HepG2 (cell line): Measurements from ENCODE around the gene SPINK5. TPM values are rescaled to one million over a fixed set of nuclear protein-coding genes. Genes with fewer than 3 reads are reported as not detected.

Experiments
- ATAC-seq: fragments of 200-7000 bp; cut with Tn5 transposase; 3 replicates; pipeline ENCODE4 v1.9.1; 2020; ENCODE audit warnings: mild to moderate bottlenecking, moderate library complexity
- BruUV-seq: library from RNA; stranded (reverse); fragments of 400-500 nt; replicated peaks from 2 replicates; lab custom pipeline; 2021; lab: Mats Ljungman, UMichigan
- CTCF ChIA-PET: fragments of 300-600 bp; formaldehyde crosslinking; extraction: SDS; loops from one replicate; lab custom pipeline; 2021; ENCODE audit warnings: low total read pairs, inconsistent platforms, low intra/inter-chr PET ratio; lab: Yijun Ruan, JAX
- POLR2A ChIA-PET: fragments of 350-600 bp; sonication (Branson Sonifier 250); formaldehyde crosslinking; loops from one replicate; lab custom pipeline; 2020; ENCODE audit warnings: antibody characterized with exemption, inconsistent platforms; lab: Yijun Ruan, JAX
- DNase-seq: peaks from one replicate; pipeline ENCODE4 v3.0.0-alpha.2; 2015; ENCODE audit warnings: low spot score
- FAIRE-seq: peaks from 3 replicates; lab custom pipeline; 2011; peaks lifted over from hg19 to GRCh38; lab: Jason Lieb, UNC
- H2AFZ ChIP-seq: one replicate; pipeline ENCODE4 v1.6.1; 2011; ENCODE audit warnings: low read length, inconsistent platforms
- H3K27ac ChIP-seq: fragments of 300-600 bp; 3 replicates; pipeline ENCODE4 v1.8.0; 2011; ENCODE audit warnings: mixed run types, mild to moderate bottlenecking, mixed read lengths, low read length, inconsistent platforms; ENCODE audit not compliant: insufficient read depth; ENCODE audit errors: extremely low read length
- H3K27me3 ChIP-seq, 2 experiments: fragments of 200-600 bp in 1 of 2; 2 replicates in 1 of 2; 3 replicates in 1 of 2; pipeline versions ENCODE4 v1.6.0 to v1.8.0; 2011; ENCODE audit warnings: low read length in 2 of 2, mild to moderate bottlenecking in 2 of 2, moderate library complexity in 2 of 2, inconsistent platforms in 1 of 2; ENCODE audit not compliant: insufficient read depth in 2 of 2, control insufficient read depth in 1 of 2
- H3K36me3 ChIP-seq, 2 experiments: fragments of 200-600 bp in 1 of 2; replicated peaks in 1 of 2; 2 replicates in 1 of 2; 3 replicates in 1 of 2; pipeline versions ENCODE4 v1.5.1 to v1.8.0; 2011; ENCODE audit warnings: low read length in 2 of 2, inconsistent platforms in 1 of 2; ENCODE audit not compliant: insufficient read depth in 2 of 2, control insufficient read depth in 1 of 2
- H3K4me1 ChIP-seq: 2 replicates; pipeline ENCODE4 v1.5.1; 2012; ENCODE audit warnings: low read length, inconsistent platforms; ENCODE audit not compliant: insufficient read depth
- H3K4me2 ChIP-seq: 2 replicates; pipeline ENCODE4 v1.6.0; 2011; ENCODE audit warnings: low read depth, low read length, inconsistent platforms
- H3K4me3 ChIP-seq, 3 experiments: fragments of 200-600 bp in 1 of 3; sonication (generic), shearing (Covaris generic) in 1 of 3; replicated peaks in 1 of 3; 2 replicates each; pipeline ENCODE4 v1.5.1; 2011 to 2016; ENCODE audit warnings: low read length in 3 of 3, inconsistent platforms in 2 of 3, low read depth in 2 of 3, mild to moderate bottlenecking in 2 of 3, control low read depth in 1 of 3, mixed read lengths in 1 of 3; ENCODE audit not compliant: insufficient read depth in 1 of 3
- H3K79me2 ChIP-seq: one replicate; pipeline ENCODE4 v1.6.1; 2011; ENCODE audit warnings: low read length, inconsistent platforms; ENCODE audit not compliant: insufficient read depth
- H3K9ac ChIP-seq: 2 replicates; pipeline ENCODE4 v1.6.0; 2011; ENCODE audit warnings: mild to moderate bottlenecking, low read depth, low read length, inconsistent platforms; ENCODE audit not compliant: insufficient read depth
- H3K9me3 ChIP-seq: 2 replicates; pipeline ENCODE4 v1.5.1; 2012; ENCODE audit warnings: mild to moderate bottlenecking, low read length
- H4K20me1 ChIP-seq: 2 replicates; pipeline ENCODE4 v1.6.0; 2011; ENCODE audit warnings: inconsistent platforms, mild to moderate bottlenecking, low read length, moderate library complexity; ENCODE audit not compliant: insufficient read depth
- CAMTA2 ChIP-seq: sonication (generic); formaldehyde crosslinking; IDR thresholded peaks from 2 replicates; pipeline ENCODE4 v1.4.0; 2020; ENCODE audit warnings: mild to moderate bottlenecking, missing genetic modification reagents, borderline replicate concordance
- DZIP1 ChIP-seq: sonication (generic); formaldehyde crosslinking; IDR thresholded peaks from 2 replicates; pipeline ENCODE4 v1.5.0; 2020; ENCODE audit warnings: mild to moderate bottlenecking, missing genetic modification reagents
- FOSL2 ChIP-seq: sonication (generic); formaldehyde crosslinking; IDR thresholded peaks from 2 replicates; pipeline ENCODE4 v1.4.0; 2020; ENCODE audit warnings: missing genetic modification reagents
- HHEX ChIP-seq: IDR thresholded peaks from 2 replicates; pipeline ENCODE4 v1.6.1; 2016; ENCODE audit warnings: control low read depth
- MTF2 ChIP-seq: sonication (generic); formaldehyde crosslinking; IDR thresholded peaks from 2 replicates; pipeline ENCODE4 v1.5.0; 2020; ENCODE audit warnings: missing genetic modification reagents, borderline replicate concordance
- MZF1 ChIP-seq: sonication (generic); formaldehyde crosslinking; IDR thresholded peaks from 2 replicates; pipeline ENCODE4 v1.8.1; 2023; ENCODE audit warnings: mild to moderate bottlenecking, missing genetic modification reagents, borderline replicate concordance
- NFE2 ChIP-seq: sonication (generic); formaldehyde crosslinking; IDR thresholded peaks from 2 replicates; pipeline ENCODE4 v1.4.0; 2020; ENCODE audit warnings: missing genetic modification reagents
- ONECUT2 ChIP-seq: sonication (generic); formaldehyde crosslinking; IDR thresholded peaks from 2 replicates; pipeline ENCODE4 v1.4.0; 2020; ENCODE audit warnings: missing genetic modification reagents
- TOPORS ChIP-seq: sonication (generic); formaldehyde crosslinking; IDR thresholded peaks from 2 replicates; pipeline ENCODE4 v1.8.0; 2023; ENCODE audit warnings: mild to moderate bottlenecking, missing genetic modification reagents
- ZBTB21 ChIP-seq: sonication (generic); formaldehyde crosslinking; IDR thresholded peaks from 2 replicates; pipeline ENCODE4 v1.4.0; 2020; ENCODE audit warnings: missing genetic modification reagents
- ZNF142 ChIP-seq: sonication (generic); formaldehyde crosslinking; IDR thresholded peaks from 2 replicates; pipeline ENCODE4 v1.4.0; 2020; ENCODE audit warnings: missing genetic modification reagents
- ZNF274 ChIP-seq: sonication (generic); formaldehyde crosslinking; IDR thresholded peaks from 2 replicates; pipeline ENCODE4 v1.5.1; 2020; ENCODE audit warnings: mild to moderate bottlenecking, missing genetic modification reagents
- ZNF639 ChIP-seq: conservative IDR thresholded peaks from 2 replicates; pipeline ENCODE4 v1.6.1; 2018; ENCODE audit warnings: missing genetic modification reagents
- ZNF720 ChIP-seq: sonication (generic); formaldehyde crosslinking; IDR thresholded peaks from 2 replicates; pipeline ENCODE4 v1.4.0; 2020; ENCODE audit warnings: missing genetic modification reagents
- WGBS: methylation state at CpG from one replicate; pipeline ENCODE4 v1.1.6; 2017; ENCODE audit warnings: low lambda C conversion rate; 5-methylcytosine and 5-hydroxymethylcytosine counted together
- in situ Hi-C: cut with HindIII; loops from 2 replicates; pipeline ENCODE4 v1.10.0; 2017; ENCODE audit warnings: low pct_unique_long_range_greater_than_20kb; ENCODE audit not compliant: extremely low pct_ligation_motif_present
- intact Hi-C: fragments of 100-400 bp; cut with micrococcal nuclease; formaldehyde crosslinking; loops from one replicate; pipeline ENCODE4 v1.10.0; 2022; ENCODE audit not compliant: unreplicated experiment
- polyA plus RNA-seq, 8 experiments: library from polyadenylated mRNA; depleted of rRNA in 3 of 8; stranded (reverse) in 7 of 8; unstranded in 1 of 8; fragments of >200 nt; fragmentation: Illumina TruSeq in 4 of 8; extraction: Trizol in 4 of 8; gene quantifications; 2 replicates each; pipeline versions ENCODE4 v1.2.1 to v1.2.3, GENCODE V29; 2011 to 2016; ENCODE audit warnings: low read depth in 4 of 8, missing spikeins in 1 of 8, mixed read lengths in 1 of 8; ENCODE audit not compliant: insufficient read depth in 1 of 8
- total RNA-seq, 5 experiments: library from RNA; depleted of rRNA; stranded (reverse); fragments of >200 nt; fragmentation: Illumina TruSeq; extraction: Trizol; gene quantifications; 2 replicates each; pipeline ENCODE4 v1.2.3, GENCODE V29; 2016; ENCODE audit warnings: low read depth in 1 of 5

The SPINK5 gene
- total and polyA plus RNA-seq, 2 of the 13 experiments (the other 11 are each of a cell fraction or from before 2014, with no cell fraction given), result 0.03 TPM; not detected in 1

DNA sequence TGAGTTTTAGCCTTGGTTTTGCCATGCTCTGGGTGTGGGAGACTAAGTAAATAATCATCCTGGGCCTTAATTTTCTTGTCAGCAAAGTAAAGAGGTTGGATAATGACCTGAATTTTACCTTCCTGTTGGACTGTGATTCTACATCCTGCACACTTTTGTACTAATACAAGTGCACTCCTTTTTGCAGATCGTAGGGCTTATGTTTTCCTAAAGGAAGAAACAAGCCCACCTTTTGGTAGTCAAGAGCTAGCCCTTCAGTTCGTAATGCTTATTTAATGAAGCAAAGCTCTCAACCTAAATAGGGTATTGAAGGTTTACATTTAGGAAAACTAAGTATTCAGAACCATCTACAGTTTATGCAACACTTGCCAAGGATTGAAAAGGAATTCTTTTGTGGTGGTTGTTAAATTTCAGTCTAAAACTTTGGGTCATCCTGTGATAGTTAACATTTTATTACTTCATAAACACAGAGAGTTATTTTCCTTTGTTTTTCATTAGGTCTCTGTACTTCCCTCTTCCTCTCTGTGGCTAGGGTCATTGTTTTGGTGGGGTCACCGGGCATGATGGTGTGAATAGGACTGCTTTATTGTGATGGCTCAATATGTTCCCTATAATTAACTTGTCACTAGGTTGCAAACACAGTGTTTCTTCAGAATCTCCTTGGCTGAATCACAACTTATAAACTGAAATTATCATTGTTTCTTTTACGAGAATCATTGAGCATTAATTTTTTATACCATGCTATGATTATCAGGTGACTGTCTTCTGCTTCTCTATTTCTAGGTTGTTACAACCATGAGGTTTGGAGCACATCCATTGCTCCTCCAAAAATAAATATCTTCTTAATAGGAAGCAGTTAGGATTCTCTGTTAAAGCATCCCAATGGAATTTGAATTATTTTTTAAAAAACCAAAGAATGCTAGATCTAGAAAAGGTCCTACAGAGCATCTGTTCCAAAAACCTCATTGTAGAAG is 28.5 kb downstream of the SPINK5 start:
- ChIA-PET POLR2A (no interaction called here), CTCF (no interaction called here)
- Histone ChIP-seq H3K4me1 (no peaks in the 10 kb centered on the region), H2AFZ (no peak overlapping the region), H3K27me3 (no peaks in the 10 kb centered on the region), H3K9ac (no peak overlapping the region), H3K27ac (no peak overlapping the region), H4K20me1 (no peaks in the 10 kb centered on the region), H3K9me3 (no peaks in the 10 kb centered on the region), H3K79me2 (no peaks in the 10 kb centered on the region), H3K4me2 (no peak overlapping the region), H3K36me3 (no peaks in the 10 kb centered on the region), H3K4me3 (no peak overlapping the region)
- TF ChIP-seq ZNF274 (CRISPR knock-in tag) (no peak), MZF1 (CRISPR knock-in tag) (no peak), TOPORS (CRISPR knock-in tag) (no peak), ZBTB21 (no peak), NFE2 (CRISPR knock-in tag) (no peak), ZNF142 (CRISPR knock-in tag) (no peak), ONECUT2 (CRISPR knock-in tag) (no peak), FOSL2 (no peak), ZNF639 (CRISPR knock-in tag) (no peak), CAMTA2 (no peak), MTF2 (CRISPR knock-in tag) (no peak), DZIP1 (CRISPR knock-in tag) (no peak), HHEX (no peak), ZNF720 (CRISPR knock-in tag) (no peak)
- intact Hi-C loops (no loop called here), in situ Hi-C loops (no loop called here)
- FAIRE-seq (no peak), ATAC-seq (no peak), DNase-seq (no peak)
- WGBS, result 3% methylated on average over 4 of the region's 4 CpGs
- no TSS peak for BruUV-seq
